MM.1S (cell line): ENCODE measurements around the gene NDUFC1.

Experiments used
- EZH2phosphoT487 ChIP-seq: fragments of 300-600 bp; sonication (generic); IDR thresholded peaks from 2 replicates; pipeline ENCODE4 v1.6.1; 2018; ENCODE audit warnings: antibody characterized with exemption, low read length
- TF ChIP-seq, protein P1 (sequence below): fragments of 300-600 bp; sonication (generic); IDR thresholded peaks from 2 replicates; pipeline ENCODE4 v1.5.1; 2016; ENCODE audit warnings: antibody characterized with exemption, low read length, mixed read lengths

DNA sequence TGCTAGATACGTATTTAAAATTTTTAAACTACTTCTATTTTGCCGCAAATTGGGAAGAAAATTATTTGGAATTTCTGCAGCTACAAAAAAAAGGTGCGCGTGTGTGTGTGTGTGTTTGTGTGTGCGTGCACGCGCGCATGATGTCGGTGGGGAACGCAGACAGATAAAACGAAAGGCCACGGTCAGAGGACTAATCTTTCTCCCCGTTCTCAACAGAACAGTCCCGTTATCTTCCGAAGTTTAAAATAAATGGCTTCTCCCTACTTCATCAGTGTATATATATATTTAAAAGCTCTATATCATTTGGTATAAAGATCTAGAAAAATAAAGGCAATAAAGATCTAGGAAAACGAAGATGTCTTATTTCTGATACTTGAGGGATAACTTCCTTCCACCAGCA lies 23.8 kb downstream of the NDUFC1 start:
- TF ChIP-seq, protein P1, sequence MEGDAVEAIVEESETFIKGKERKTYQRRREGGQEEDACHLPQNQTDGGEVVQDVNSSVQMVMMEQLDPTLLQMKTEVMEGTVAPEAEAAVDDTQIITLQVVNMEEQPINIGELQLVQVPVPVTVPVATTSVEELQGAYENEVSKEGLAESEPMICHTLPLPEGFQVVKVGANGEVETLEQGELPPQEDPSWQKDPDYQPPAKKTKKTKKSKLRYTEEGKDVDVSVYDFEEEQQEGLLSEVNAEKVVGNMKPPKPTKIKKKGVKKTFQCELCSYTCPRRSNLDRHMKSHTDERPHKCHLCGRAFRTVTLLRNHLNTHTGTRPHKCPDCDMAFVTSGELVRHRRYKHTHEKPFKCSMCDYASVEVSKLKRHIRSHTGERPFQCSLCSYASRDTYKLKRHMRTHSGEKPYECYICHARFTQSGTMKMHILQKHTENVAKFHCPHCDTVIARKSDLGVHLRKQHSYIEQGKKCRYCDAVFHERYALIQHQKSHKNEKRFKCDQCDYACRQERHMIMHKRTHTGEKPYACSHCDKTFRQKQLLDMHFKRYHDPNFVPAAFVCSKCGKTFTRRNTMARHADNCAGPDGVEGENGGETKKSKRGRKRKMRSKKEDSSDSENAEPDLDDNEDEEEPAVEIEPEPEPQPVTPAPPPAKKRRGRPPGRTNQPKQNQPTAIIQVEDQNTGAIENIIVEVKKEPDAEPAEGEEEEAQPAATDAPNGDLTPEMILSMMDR = no peak
- TF ChIP-seq EZH2phosphoT487 = no peak
